ENCODE measurements around the gene BTBD7.

Gene BTBD7

GRCh38 chr14:93214598-93214997 is 118.2 kb downstream of the BTBD7 start:
- no peak for DNase-seq (ENCODE audit: low read depth)
- no peak for TF ChIP-seq CTCF (conservative IDR thresholded peaks at IDR 0.05; ENCODE audit: low read length)
- H3K4me3 ChIP-seq (ENCODE audit: low read length), result no peak overlapping the region

- H3K4me3 ChIP-seq (ENCODE audit: low read length), result no peak overlapping the region
- no peak for TF ChIP-seq CTCF (conservative IDR thresholded peaks at IDR 0.05; ENCODE audit: low read length)
- no peak for DNase-seq (ENCODE audit: low read depth)
Observed at GRCh38 chr14:93212432-93212831, 120.4 kb downstream of the BTBD7 start.

GRCh38 chr14:93207468-93208308 is 125.1 kb downstream of the BTBD7 start:
- TF ChIP-seq CTCF (conservative IDR thresholded peaks at IDR 0.05; ENCODE audit: low read length), result peak; percentile 39
- H3K4me3 ChIP-seq (ENCODE audit: low read length), result peak overlapping the region; percentile 73
- peak; percentile 48 for DNase-seq (ENCODE audit: low read depth)

- peak; percentile 34; the same call in 1 of the 2 replicates for TF ChIP-seq CTCF (conservative IDR thresholded peaks at IDR 0.05; ENCODE audit: low read length)
- DNase-seq (ENCODE audit: low read depth), result peak; percentile 95
- H3K4me3 ChIP-seq (ENCODE audit: low read length), result peak within 1 kb of the TSS; percentile 73
Observed at GRCh38 chr14:93206793-93207467, 125.9 kb downstream of the BTBD7 start, which contains the start of the genes GON7 and UBR7. Gene GON7, minus strand, starts transcription at chr14:93207065. Its CDS starts 28 bp downstream, at chr14:93207037. Gene UBR7, plus strand, starts transcription at chr14:93207256. Its CDS starts 36 bp downstream, at chr14:93207292.

- no peak for DNase-seq (ENCODE audit: low read depth)
- no peak overlapping the region for H3K4me3 ChIP-seq (ENCODE audit: low read length)
- no peak for TF ChIP-seq CTCF (conservative IDR thresholded peaks at IDR 0.05; ENCODE audit: low read length)
Observed at GRCh38 chr14:93201155-93201704, 131.6 kb downstream of the BTBD7 start.

- no peak overlapping the region for H3K4me3 ChIP-seq (ENCODE audit: low read length)
- no peak for DNase-seq (ENCODE audit: low read depth)
- TF ChIP-seq CTCF (conservative IDR thresholded peaks at IDR 0.05; ENCODE audit: low read length), result no peak
Observed at GRCh38 chr14:93200553-93200952, 132.3 kb downstream of the BTBD7 start.
